Measurements from ENCODE around the gene ATP7B.

ATP7B gene

DNA sequence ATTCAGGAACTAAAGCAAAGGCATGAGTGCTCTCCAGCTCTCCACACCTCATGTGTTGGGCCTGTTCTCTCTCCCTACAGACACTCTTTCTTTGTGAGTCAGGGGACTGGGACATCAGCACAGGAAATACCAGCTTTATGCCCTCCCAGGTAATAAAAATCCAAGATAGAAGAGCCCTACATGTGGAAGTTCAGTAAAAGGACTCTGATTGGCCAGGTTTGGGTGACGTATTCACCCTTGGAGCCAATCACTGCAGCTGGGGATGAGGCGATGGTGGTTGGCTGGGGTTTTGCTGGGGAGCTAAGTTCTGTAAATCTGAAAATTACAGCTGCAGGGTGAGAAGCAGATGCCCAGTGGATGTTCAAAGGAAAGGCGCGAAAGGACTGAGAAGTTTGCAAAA, 117.0 kb downstream of the ATP7B start:
- no peak for DNase-seq (ENCODE audit: low read depth, low spot score)

- DNase-seq (ENCODE audit: low read depth, low spot score): no peak
Measured at GRCh38 chr13:51892657-51893056, 118.6 kb downstream of the ATP7B start.

DNA sequence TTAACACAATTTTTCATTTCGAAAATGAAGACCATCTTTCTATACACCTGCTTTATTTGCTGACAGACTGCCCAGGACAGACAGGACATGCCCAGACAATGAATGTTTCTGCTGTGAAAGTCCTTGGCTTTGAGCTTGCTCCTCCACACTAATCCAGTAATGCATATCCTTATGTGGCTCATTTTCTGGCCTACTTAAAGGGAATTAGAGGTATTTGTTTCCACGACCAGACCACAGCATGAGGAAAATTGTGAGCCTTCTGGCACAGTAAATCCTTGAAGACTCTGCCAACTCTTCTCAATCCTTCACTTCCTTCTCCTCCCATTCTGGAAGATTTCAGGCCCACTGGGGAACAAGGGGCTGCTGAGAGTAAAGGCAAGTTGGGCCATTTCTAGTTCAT, 123.8 kb downstream of the ATP7B start:
- peak; percentile 31 for DNase-seq (ENCODE audit: low read depth, low spot score)

DNA sequence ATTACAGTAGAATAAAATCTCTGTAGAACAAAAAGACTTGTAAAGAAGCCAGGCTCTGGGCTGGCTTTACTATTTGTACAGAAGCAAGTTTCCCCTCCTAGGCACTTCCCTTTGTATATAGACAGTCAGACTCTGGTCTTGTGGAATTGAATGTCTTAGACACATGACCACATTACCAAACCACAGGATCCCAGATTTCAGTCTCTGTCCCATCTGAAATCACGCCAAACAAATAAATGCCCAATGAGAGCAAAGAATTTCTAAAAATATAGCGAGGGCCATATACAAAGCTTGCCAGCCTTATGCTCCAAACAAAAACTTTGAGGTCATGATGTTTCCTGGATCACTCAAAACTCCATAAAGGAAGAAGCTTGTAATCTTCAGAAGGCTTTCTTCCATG, 125.6 kb downstream of the ATP7B start:
- DNase-seq (ENCODE audit: low read depth, low spot score): no peak

- DNase-seq (ENCODE audit: low read depth, low spot score): no peak
Measured at GRCh38 chr13:51883226-51883600, 128.0 kb downstream of the ATP7B start.

Measured in astrocyte of the hippocampus (primary cell).